ENCODE results near the gene FAM221B.

Gene FAM221B

GRCh38 chr9:35858458-35858857, 29.9 kb upstream of the FAM221B start:
- no peak for TF ChIP-seq PPARA (CRISPR knock-in tag; IDR thresholded peaks at IDR 0.05; ENCODE audit: borderline replicate concordance)
- no peak for TF ChIP-seq BACH2 (CRISPR knock-in tag; IDR thresholded peaks at IDR 0.05; ENCODE audit: borderline replicate concordance)
- TF ChIP-seq TOX (CRISPR knock-in tag; IDR thresholded peaks at IDR 0.05; ENCODE audit: borderline replicate concordance) = no peak
- TF ChIP-seq CSDC2 (CRISPR knock-in tag; IDR thresholded peaks at IDR 0.05) = no peak
- no peak for ATAC-seq

DNA sequence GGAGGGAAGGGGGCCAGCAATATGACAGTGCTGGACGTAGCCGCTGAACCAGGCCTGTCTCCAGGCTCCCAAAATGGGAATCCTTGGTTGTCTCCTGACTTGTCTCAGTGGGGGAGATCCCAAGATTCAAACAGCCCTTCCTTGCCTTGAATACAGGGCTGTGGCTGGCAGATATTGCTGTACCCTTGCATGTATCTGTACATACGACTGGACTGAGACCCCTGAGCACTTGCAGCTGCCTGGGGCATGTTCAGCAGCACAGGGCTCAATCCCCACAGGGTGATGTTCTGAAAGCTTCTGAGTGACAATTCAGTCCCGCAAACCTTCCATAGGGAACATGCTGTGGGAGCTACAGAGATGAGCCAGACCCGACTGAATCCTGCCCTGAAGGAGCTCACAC, 28.4 kb upstream of the FAM221B start:
- ATAC-seq = no peak
- TF ChIP-seq, protein P1, sequence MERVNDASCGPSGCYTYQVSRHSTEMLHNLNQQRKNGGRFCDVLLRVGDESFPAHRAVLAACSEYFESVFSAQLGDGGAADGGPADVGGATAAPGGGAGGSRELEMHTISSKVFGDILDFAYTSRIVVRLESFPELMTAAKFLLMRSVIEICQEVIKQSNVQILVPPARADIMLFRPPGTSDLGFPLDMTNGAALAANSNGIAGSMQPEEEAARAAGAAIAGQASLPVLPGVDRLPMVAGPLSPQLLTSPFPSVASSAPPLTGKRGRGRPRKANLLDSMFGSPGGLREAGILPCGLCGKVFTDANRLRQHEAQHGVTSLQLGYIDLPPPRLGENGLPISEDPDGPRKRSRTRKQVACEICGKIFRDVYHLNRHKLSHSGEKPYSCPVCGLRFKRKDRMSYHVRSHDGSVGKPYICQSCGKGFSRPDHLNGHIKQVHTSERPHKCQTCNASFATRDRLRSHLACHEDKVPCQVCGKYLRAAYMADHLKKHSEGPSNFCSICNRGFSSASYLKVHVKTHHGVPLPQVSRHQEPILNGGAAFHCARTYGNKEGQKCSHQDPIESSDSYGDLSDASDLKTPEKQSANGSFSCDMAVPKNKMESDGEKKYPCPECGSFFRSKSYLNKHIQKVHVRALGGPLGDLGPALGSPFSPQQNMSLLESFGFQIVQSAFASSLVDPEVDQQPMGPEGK (CRISPR knock-in tag; IDR thresholded peaks at IDR 0.05; ENCODE audit: borderline replicate concordance) = no peak
- TF ChIP-seq CSDC2 (CRISPR knock-in tag; IDR thresholded peaks at IDR 0.05) (no peak), ARNTL (CRISPR knock-in tag; IDR thresholded peaks at IDR 0.05; ENCODE audit: borderline replicate concordance, low read depth) (no peak), CREB5 (CRISPR knock-in tag; IDR thresholded peaks at IDR 0.05; ENCODE audit: low read depth) (no peak), ZNF565 (CRISPR knock-in tag; conservative IDR thresholded peaks at IDR 0.05; ENCODE audit: low read depth) (no peak), SNAI2 (CRISPR knock-in tag; IDR thresholded peaks at IDR 0.05) (no peak), GLIS3 (CRISPR knock-in tag; IDR thresholded peaks at IDR 0.05) (no peak), TOX (CRISPR knock-in tag; IDR thresholded peaks at IDR 0.05; ENCODE audit: borderline replicate concordance) (no peak), ZNF8 (CRISPR knock-in tag; IDR thresholded peaks at IDR 0.05) (no peak), ZC3H10 (CRISPR knock-in tag; IDR thresholded peaks at IDR 0.05) (no peak), ZNF70 (CRISPR knock-in tag; IDR thresholded peaks at IDR 0.05) (no peak), BACH2 (CRISPR knock-in tag; IDR thresholded peaks at IDR 0.05; ENCODE audit: borderline replicate concordance) (no peak), TSHZ2 (CRISPR knock-in tag; IDR thresholded peaks at IDR 0.05) (no peak), OSR1 (CRISPR knock-in tag; IDR thresholded peaks at IDR 0.05) (no peak)

- TF ChIP-seq OSR1 (CRISPR knock-in tag; IDR thresholded peaks at IDR 0.05) (no peak), ZNF565 (CRISPR knock-in tag; conservative IDR thresholded peaks at IDR 0.05; ENCODE audit: low read depth) (no peak), CSDC2 (CRISPR knock-in tag; IDR thresholded peaks at IDR 0.05) (no peak), ZFP3 (CRISPR knock-in tag; IDR thresholded peaks at IDR 0.05) (no peak), ISL1 (CRISPR knock-in tag; IDR thresholded peaks at IDR 0.05) (no peak), ZC3H10 (CRISPR knock-in tag; IDR thresholded peaks at IDR 0.05) (no peak), SNAI2 (CRISPR knock-in tag; IDR thresholded peaks at IDR 0.05) (no peak), TSHZ2 (CRISPR knock-in tag; IDR thresholded peaks at IDR 0.05) (no peak)
- TF ChIP-seq, protein P2, sequence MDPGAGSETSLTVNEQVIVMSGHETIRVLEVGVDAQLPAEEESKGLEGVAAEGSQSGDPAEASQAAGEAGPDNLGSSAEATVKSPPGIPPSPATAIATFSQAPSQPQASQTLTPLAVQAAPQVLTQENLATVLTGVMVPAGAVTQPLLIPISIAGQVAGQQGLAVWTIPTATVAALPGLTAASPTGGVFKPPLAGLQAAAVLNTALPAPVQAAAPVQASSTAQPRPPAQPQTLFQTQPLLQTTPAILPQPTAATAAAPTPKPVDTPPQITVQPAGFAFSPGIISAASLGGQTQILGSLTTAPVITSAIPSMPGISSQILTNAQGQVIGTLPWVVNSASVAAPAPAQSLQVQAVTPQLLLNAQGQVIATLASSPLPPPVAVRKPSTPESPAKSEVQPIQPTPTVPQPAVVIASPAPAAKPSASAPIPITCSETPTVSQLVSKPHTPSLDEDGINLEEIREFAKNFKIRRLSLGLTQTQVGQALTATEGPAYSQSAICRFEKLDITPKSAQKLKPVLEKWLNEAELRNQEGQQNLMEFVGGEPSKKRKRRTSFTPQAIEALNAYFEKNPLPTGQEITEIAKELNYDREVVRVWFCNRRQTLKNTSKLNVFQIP (CRISPR knock-in tag; IDR thresholded peaks at IDR 0.05; ENCODE audit: borderline replicate concordance, low read depth) = no peak
- TF ChIP-seq, protein P3, sequence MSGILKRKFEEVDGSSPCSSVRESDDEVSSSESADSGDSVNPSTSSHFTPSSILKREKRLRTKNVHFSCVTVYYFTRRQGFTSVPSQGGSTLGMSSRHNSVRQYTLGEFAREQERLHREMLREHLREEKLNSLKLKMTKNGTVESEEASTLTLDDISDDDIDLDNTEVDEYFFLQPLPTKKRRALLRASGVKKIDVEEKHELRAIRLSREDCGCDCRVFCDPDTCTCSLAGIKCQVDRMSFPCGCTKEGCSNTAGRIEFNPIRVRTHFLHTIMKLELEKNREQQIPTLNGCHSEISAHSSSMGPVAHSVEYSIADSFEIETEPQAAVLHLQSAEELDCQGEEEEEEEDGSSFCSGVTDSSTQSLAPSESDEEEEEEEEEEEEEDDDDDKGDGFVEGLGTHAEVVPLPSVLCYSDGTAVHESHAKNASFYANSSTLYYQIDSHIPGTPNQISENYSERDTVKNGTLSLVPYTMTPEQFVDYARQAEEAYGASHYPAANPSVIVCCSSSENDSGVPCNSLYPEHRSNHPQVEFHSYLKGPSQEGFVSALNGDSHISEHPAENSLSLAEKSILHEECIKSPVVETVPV (CRISPR knock-in tag; IDR thresholded peaks at IDR 0.05) = no peak
- ATAC-seq = no peak
Observed at GRCh38 chr9:35856206-35856605, 27.7 kb upstream of the FAM221B start.

Measured in SK-N-SH treated with all-trans-retinoic acid at 6 μM for 48 hours (cell line).